NCI-H460 (cell line): Measurements from ENCODE around the gene POLR2C. TPM values are rescaled to one million over a fixed set of nuclear protein-coding genes. Genes with fewer than 3 reads are reported as not detected.
A peak's percentile ranks its signal among the peaks of the same experiment; 100 is the strongest.
"Not testable (repeated sequence)": the region's sequence is repeated elsewhere in the genome, so short reads cannot be mapped to it uniquely, and the experiment has no call there.

Source experiments
- DNase-seq: peaks from one replicate; pipeline ENCODE4 v3.0.0-alpha.2; 2016; ENCODE audit warnings: low read depth; ENCODE audit errors: extremely low read depth
- polyA plus RNA-seq: library from polyadenylated mRNA; depleted of rRNA; stranded (reverse); fragments of >200 nt; gene quantifications from 2 replicates; pipeline ENCODE4 v1.2.3, GENCODE V29; 2014; cell fraction: nucleus; rRNA removed
- total RNA-seq: library from RNA; depleted of rRNA; stranded (reverse); fragments of >200 nt; shearing (Covaris generic); gene quantifications from 2 replicates; pipeline ENCODE4 v1.2.3, GENCODE V29; 2014; rRNA removed

The POLR2C gene
- total RNA-seq = 153 and 166 TPM in 2 replicates
- polyA plus RNA-seq = 205 and 326 TPM in 2 replicates

GRCh38 chr16:57462209-57462977 lies at the start of gene POLR2C:
POLR2C (plus strand) TSS chr16:57462679; CDS start chr16:57462725, 46 bp downstream.
- peak; percentile 86 for DNase-seq

- no peak for DNase-seq
These were observed 49.2 kb upstream of the POLR2C start for GRCh38 chr16:57413301-57413730.

- DNase-seq = no peak
These were observed 48.7 kb upstream of the POLR2C start for GRCh38 chr16:57413733-57414132.

- no peak for DNase-seq
These were observed 46.4 kb upstream of the POLR2C start for GRCh38 chr16:57416084-57416483.

- DNase-seq = no peak
These were observed 43.0 kb upstream of the POLR2C start for GRCh38 chr16:57419506-57419905.

GRCh38 chr16:57422026-57422944 lies 40.2 kb upstream of the POLR2C start:
- peak; percentile 72 for DNase-seq

GRCh38 chr16:57423152-57423551 lies 39.3 kb upstream of the POLR2C start:
- no peak for DNase-seq

- no peak for DNase-seq
These were observed 37.9 kb upstream of the POLR2C start for GRCh38 chr16:57424583-57424982.

GRCh38 chr16:57426356-57426755 lies 36.1 kb upstream of the POLR2C start:
- DNase-seq = no peak

GRCh38 chr16:57427307-57427706 lies 35.2 kb upstream of the POLR2C start:
- DNase-seq = no peak

GRCh38 chr16:57427824-57428223 lies 34.7 kb upstream of the POLR2C start:
- no peak for DNase-seq

GRCh38 chr16:57430955-57431354 lies 31.5 kb upstream of the POLR2C start:
- no peak for DNase-seq

- DNase-seq = no peak
These were observed 30.0 kb upstream of the POLR2C start for GRCh38 chr16:57432505-57432904.

- DNase-seq = no peak
These were observed 29.5 kb upstream of the POLR2C start for GRCh38 chr16:57432989-57433388.

- DNase-seq = no peak
These were observed 28.5 kb upstream of the POLR2C start for GRCh38 chr16:57434003-57434402.

GRCh38 chr16:57435838-57436237 lies 26.6 kb upstream of the POLR2C start:
- DNase-seq = no peak

GRCh38 chr16:57439947-57440346 lies 22.5 kb upstream of the POLR2C start:
- not testable (repeated sequence) for DNase-seq

- DNase-seq = not testable (repeated sequence)
These were observed 21.9 kb upstream of the POLR2C start for GRCh38 chr16:57440551-57440950.

GRCh38 chr16:57444711-57445110 lies 17.8 kb upstream of the POLR2C start:
- no peak for DNase-seq

- no peak for DNase-seq
These were observed 17.0 kb upstream of the POLR2C start for GRCh38 chr16:57445510-57445909.

GRCh38 chr16:57446531-57447185 lies 15.8 kb upstream of the POLR2C start:
- peak; percentile 16 for DNase-seq
